Loucy (cell line): ENCODE data around the gene GC.

Experiments used
- EZH2phosphoT487 ChIP-seq: fragments of 200-600 bp; IDR thresholded peaks from 2 replicates; pipeline ENCODE4 v1.6.1; 2018; ENCODE audit warnings: antibody characterized with exemption, mild to moderate bottlenecking, moderate library complexity, borderline replicate concordance
- TF ChIP-seq, protein P1 (sequence below): fragments of 200-600 bp; sonication (generic); conservative IDR thresholded peaks from 2 replicates; pipeline ENCODE4 v1.5.1; 2014; ENCODE audit warnings: mild to moderate bottlenecking, antibody characterized with exemption, low read length

DNA sequence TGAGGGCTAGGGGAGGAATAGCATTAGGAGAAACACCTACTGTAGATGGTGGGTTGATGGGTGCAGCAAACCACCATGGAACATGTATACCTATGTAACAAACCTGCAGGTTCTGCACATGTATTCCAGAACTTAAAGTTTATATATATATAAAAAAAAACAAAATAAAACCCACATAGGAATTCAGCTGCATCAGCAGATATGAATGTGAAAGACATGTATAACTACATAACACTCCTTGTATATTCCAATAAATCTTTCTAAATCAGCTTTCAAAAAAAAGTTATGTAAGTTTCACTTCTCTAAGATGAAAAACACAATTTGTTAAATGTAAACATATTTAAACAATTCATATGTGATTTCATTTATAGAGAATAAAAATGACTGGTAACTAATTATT is 6.0 kb downstream of the GC start:
- TF ChIP-seq, protein P1, sequence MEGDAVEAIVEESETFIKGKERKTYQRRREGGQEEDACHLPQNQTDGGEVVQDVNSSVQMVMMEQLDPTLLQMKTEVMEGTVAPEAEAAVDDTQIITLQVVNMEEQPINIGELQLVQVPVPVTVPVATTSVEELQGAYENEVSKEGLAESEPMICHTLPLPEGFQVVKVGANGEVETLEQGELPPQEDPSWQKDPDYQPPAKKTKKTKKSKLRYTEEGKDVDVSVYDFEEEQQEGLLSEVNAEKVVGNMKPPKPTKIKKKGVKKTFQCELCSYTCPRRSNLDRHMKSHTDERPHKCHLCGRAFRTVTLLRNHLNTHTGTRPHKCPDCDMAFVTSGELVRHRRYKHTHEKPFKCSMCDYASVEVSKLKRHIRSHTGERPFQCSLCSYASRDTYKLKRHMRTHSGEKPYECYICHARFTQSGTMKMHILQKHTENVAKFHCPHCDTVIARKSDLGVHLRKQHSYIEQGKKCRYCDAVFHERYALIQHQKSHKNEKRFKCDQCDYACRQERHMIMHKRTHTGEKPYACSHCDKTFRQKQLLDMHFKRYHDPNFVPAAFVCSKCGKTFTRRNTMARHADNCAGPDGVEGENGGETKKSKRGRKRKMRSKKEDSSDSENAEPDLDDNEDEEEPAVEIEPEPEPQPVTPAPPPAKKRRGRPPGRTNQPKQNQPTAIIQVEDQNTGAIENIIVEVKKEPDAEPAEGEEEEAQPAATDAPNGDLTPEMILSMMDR = no peak
- TF ChIP-seq EZH2phosphoT487 = no peak
